NCI-H2227 (cell line): Measurements from ENCODE around the gene MYLK4.

ENCODE experiments used
- DNase-seq: peaks from one replicate; lab custom pipeline; 2025; ENCODE audit not compliant: unreplicated experiment; lab: John Stamatoyannopoulos, UW

The MYLK4 gene

DNA sequence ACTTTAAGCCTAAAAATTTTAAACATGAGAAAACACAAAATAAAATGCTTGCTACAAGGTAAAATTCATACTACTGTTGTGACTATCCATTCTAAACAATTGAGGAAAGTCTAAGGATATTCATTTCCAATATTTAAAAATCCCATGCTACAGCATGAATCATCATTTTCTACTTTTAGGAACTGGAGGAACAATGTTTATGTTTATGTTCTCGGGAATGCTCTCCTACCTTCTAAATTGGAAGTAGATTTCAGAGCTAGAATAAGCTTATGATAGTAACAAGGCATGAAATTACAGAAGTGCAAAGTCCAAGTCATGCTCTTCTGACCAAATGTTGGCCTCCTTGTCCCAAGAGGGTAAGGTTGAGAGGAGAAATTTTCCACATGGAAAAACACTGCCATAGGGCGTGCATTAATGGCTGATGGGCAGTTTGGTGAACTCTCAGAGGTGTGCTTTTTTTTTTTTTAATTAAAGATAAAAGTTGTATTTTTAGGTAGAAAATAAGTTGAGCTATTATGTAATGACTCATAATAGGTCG is 6.0 kb upstream of the MYLK4 start:
- no peak for DNase-seq

DNA sequence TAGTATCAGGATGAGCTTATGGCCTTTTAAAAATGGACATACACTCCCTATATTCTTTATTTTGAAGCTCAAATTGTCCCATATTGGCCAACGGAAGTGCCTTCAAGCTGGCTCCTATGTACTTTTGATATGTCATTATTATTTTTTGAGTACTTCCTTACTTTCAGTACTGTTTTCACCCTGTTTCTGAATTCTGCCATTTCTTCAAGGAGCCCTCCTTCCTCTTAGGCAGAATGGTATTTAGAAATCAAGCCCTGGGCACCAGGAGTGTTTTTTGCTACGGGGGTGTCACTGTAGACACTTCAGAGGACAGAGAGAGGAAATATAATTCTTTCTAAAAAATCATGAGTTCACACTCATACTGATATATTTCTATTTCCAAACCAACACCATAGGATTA is 5.5 kb upstream of the MYLK4 start:
- DNase-seq: no peak

DNA sequence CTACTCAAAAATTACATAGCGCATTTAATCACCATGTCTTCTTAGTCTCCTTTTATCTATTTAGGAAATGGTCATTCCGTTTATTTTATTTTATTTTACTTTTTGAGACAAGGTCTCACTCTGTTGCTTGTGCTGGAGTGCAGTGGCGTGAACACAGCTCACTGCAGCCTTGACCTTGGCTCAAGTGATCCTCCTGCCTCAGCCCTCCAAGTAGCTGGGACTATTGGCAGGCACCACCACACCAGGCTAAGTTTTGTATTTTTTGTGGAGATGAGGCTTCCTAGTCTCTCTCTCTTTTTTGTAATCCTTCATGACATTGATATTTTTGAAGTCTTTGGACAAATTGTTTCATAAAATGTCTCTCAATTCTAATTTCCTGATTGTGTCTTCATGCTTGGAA is 4.7 kb upstream of the MYLK4 start:
- DNase-seq: no peak

GRCh38 chr6:2754911-2755310 is 4.2 kb upstream of the MYLK4 start:
- no peak for DNase-seq

- no peak for DNase-seq
Observed at GRCh38 chr6:2754393-2754792, 3.7 kb upstream of the MYLK4 start.

DNA sequence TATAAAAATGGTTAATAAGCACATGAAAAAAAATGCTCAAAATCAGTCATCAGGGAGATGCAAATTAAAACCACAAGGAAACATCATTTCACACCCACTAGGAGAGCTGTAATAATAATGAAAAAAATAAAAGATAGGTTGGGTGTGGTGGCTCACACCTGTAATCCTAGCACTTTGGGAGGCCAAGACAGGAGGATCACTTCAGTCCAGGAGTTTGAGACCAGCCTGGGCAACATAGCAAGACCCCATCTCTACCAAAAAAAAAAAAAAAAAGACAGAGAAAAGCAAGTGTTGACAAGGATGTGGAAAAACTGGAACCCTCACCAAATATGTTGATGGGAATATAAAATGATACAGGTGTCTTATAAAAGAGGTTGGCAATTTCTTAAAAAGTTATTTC is 3.0 kb upstream of the MYLK4 start:
- no peak for DNase-seq

- DNase-seq: no peak
Observed at GRCh38 chr6:2753110-2753489, 2.4 kb upstream of the MYLK4 start.

DNA sequence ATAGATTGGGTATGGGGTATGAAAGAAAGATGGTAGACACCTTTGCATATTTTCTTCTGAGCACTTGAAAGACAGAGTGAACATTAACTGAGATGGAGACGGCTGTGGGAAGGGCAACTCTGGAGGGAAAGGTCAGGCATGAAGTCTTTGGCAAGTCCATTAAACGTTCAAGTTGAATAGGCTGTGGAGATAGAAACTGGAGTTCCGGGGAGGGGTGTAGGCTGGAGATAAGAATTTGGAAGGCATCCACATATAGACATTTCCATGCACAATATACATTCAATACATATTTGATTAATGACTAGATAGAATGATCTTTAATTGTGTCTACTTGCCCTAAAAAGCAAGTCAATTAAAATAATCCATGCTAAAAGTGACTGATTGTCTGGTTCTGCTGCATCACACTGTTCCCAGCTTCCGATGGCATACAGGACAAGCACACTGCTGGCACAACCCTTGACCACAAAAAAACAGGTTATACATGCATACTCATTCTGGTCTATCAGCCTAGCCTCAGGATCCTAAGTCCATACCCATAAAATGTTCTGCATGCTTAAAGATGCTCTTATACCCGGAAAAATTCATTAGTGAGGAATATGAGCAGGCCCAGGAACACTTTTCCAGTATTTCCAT is 1.9 kb upstream of the MYLK4 start:
- no peak for DNase-seq

DNA sequence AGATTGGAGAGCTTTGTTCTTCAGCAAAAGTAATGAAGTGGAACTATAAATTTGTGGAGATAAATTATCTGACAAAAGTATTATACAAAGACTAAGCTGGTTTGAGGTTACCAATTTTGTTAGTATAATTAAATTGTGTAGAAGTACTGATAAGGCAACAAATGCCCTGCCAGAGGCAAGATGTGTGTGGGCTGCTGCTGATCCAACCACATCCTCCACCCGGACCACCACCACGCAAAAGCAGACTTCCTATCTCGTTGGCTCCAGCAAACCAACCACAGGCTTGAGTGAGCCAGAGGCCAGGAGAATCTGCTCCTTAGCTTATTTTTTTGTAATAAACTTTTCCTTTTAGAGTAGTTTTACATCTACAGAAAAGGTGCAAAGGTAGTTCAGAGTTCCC is 1.1 kb upstream of the MYLK4 start:
- DNase-seq: no peak

GRCh38 chr6:2749969-2750600 is 637 bp downstream of the MYLK4 start:
- DNase-seq: peak; percentile 80

- DNase-seq: peak; percentile 78
Observed at GRCh38 chr6:2748183-2748582, 2.5 kb downstream of the MYLK4 start.

GRCh38 chr6:2746557-2747061 is 4.1 kb downstream of the MYLK4 start:
- DNase-seq: no peak

GRCh38 chr6:2745246-2745645 is 5.5 kb downstream of the MYLK4 start:
- DNase-seq: no peak

DNA sequence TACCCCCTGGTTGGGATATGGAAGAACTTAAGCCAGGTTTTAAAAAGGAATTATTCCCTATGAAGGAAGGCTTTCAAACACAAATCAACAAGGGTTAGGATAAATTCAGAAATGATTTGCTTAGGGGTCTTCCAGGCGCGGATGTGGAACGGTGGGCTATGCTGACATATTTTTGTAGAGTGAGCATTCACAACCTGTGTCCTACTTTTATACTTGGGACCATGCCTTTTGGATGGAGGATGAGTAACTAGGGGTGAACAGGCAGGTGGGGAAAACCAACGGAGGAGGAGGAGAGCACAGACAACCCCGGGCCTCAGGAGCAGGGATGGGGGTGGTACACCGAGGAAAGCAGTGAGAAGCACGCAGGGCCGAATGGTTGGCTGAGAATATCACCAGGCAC is 5.9 kb downstream of the MYLK4 start:
- no peak for DNase-seq

GRCh38 chr6:2744209-2744771 is 6.4 kb downstream of the MYLK4 start:
- DNase-seq: peak; percentile 44

- DNase-seq: no peak
Observed at GRCh38 chr6:2743280-2744208, 7.2 kb downstream of the MYLK4 start.

- DNase-seq: no peak
Observed at GRCh38 chr6:2741756-2742155, 9.0 kb downstream of the MYLK4 start.

DNA sequence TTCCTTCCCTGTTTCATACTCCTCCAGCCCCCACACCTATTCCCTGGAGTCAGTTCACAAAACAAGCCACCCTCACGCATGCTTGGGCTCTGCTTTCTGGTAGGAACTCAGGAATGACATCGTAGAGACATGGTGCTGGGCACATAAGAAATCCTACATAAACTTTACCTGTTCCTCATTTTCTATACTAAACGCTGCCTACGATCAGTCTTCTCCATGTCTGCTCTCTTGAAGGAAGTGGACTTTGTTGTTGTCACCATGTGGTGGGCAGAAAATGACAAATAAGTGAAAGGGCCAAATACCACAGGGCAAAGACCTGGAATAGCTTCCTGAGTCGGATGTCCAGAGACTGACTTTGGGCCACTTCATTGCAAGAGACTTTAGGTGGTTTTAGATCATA is 10.1 kb downstream of the MYLK4 start:
- DNase-seq: no peak

DNA sequence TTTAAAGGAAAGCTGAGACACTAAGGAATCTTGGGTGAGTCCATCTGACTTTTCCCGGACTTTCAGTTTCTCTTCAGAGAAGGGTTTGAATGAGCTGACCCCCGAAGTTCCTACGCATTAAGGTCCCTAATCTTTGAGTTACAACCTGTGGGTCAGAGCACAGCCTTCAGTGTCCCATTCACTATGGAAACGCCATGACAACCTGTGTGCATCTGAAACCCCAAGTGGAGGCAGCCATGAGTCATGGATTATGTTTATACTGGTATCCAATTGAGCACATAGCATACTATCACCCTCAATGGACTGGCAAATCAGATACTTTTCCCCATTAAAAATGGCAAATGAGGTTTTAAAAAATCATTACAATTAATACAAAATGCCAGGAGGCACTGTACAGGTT is 11.4 kb downstream of the MYLK4 start:
- DNase-seq: no peak

GRCh38 chr6:2738373-2738979 is 12.2 kb downstream of the MYLK4 start:
- peak; percentile 73 for DNase-seq

DNA sequence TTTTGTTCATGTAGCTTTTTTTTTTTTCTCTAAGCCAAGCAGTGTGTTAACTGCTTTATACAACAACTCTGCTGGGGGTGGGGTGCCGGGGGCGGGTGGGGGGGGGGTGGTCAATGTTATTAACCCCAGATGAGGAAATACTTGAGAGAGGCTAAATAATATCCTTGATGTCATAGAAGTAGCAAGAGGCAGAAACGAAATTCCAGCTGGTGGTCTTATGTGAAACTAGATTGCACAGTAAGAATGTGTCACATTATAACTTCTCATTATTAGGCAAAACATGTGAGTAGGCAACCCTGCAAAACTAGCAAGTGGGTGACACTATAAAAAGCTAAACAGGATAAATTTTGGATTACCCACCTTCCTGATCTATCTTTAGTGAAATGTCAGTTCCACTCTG is 12.8 kb downstream of the MYLK4 start:
- no peak for DNase-seq
